HG03558 (cell line): ENCODE results near the gene OTOL1.

Source experiments
- ATAC-seq: cut with Tn5 transposase; IDR thresholded peaks from one replicate; pipeline ENCODE4 v1.9.1; 2021; ENCODE audit warnings: moderate number of reproducible peaks; ENCODE audit not compliant: unreplicated experiment; ENCODE audit errors: extremely low read depth

Gene OTOL1

DNA sequence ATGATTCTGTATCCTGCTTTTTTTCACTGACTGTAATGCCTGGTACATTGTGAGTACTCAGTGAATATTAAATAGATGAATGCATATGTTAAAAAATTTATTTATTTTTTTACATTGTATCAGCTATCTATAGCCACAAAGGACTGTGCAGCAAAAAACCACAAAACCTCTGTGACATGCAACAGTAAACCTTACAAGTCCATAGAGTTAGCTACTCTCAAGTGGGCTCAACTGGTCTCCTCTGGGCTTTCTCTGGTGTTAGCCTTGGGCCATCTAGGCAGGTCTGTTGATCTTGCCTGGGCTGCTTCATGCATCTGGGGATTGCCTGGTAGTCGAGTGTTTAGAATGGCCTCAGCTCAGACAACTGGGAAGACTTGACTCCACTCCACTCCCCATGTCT lies 35.3 kb downstream of the OTOL1 start:
- no peak for ATAC-seq

GRCh38 chr3:161540594-161540993 lies 44.0 kb downstream of the OTOL1 start:
- ATAC-seq: peak; percentile 55

DNA sequence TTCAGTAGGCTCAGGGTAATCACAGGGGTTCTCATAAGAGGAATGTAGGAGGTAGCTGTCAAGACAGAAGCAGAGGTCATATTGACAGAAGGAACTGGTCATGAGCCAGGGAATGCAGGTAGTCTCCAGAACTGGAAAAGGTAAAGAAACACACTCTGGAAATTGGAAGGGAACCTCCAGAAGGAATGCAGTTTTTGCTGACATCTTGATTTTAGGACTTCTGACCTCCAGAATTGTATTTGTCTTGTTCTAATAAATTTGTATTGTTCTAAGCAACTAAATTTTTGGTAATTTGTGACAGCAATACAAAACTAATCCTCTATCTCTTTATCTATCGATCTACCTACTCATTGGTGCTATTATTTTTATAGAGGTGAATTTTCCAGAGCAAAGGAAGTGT lies 49.2 kb downstream of the OTOL1 start:
- no peak for ATAC-seq

GRCh38 chr3:161548301-161548700 lies 51.7 kb downstream of the OTOL1 start:
- no peak for ATAC-seq

GRCh38 chr3:161549261-161549660 lies 52.7 kb downstream of the OTOL1 start:
- ATAC-seq: no peak

DNA sequence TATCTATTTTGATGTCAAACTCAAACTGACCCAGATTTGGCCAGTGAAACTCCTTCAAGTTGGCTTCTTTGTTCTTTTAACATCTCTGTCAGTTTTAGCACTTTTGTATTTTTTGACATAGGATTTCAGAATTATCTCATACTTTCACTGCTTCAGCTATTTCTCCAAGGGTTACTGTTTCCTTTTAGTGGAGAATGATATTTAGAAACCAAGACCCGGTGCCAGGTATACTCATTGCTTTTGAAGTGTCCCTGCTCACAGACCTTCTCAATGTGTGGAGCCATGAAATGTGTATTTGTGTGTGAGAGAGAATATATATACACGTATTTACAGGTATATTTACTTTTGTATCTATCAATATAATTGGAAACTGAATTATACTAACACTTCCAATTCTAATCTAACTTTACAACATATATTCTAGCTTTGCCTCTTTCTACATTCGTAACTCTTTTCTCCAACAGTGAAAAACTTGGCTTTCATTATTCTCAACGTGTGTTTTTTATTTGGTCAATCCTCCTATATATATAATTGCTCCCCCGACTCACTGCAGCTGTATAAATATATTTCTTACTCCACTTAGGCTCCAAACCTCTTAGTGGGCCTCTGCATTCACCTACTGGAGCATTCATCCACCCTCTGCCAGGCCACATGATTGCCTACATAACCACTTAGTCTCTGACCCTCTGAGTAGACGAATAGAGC lies 54.0 kb downstream of the OTOL1 start:
- ATAC-seq: no peak

GRCh38 chr3:161551697-161552096 lies 55.1 kb downstream of the OTOL1 start:
- no peak for ATAC-seq

DNA sequence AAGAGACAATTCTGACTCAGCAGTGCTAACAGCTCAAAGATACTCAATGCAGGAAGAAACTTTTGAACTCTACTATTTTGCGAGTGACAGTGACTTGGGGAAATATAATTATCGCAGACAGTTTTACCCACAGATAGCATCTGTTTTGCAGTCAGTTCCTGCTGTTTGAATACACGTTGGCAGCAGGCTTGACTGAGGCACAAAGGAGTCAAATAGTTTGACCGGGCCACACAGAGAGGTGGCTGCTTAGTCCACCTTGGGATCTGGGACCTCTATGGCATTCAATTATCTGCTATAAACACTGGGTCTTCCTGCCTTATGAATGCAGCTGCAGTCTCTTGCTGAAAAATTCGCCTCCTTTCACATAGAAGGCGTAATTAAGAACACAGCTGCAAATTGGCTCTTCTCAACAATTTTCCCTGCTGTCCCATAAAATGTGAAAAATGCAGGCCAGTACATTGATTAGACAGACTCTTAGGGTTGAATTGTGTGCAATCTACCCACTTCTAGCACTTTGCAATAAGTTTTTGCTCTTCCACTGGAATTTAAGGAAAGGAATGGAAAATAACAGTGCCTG lies 56.5 kb downstream of the OTOL1 start:
- ATAC-seq: no peak
